HG03565 (cell line): Measurements from ENCODE around the gene S100A8.

ENCODE experiments used
- ATAC-seq: cut with Tn5 transposase; IDR thresholded peaks from one replicate; pipeline ENCODE4 v1.9.1; 2021; ENCODE audit warnings: mild to moderate bottlenecking, moderate library complexity; ENCODE audit not compliant: unreplicated experiment

S100A8 gene

DNA sequence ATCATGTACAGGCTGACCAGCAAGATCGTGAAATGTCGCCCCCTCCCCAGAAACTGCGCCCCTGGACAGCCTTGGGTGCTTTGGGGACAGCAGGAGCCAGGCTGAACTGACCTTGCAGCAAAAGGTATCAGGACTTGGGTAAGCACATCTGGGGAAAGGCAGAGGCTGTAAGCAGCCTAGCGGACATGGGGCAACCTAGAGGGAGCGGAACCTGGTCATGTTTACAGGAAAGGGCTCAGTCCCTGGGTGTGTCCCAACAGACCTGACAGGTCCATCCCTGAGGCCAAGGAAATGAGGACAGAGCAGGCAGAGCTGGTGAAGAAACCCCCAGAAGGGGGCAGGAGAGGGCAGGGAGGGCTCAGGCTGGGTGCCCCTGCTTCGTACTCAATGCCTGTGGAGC is 3.1 kb upstream of the S100A8 start:
- ATAC-seq: no peak

GRCh38 chr1:153392822-153393221 is 1.9 kb upstream of the S100A8 start:
- no peak for ATAC-seq

DNA sequence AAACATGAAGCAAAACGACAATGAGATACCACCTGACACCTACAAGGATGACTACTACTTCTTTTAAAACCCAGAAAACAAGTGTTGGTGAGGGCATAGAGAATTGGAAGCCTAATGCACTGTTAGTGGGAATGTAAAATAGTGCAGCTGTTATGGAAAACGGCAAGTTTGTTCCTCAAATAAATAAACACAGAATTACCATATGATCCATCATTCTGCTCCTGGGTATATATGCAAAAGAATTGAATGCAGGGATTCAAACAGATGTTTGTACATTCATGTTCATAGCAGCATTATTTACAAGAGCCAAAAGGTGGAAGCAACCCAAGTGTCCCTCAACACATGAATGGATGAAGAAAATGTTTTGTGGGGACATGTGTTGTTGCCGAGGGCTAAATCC is 1.4 kb upstream of the S100A8 start:
- ATAC-seq: no peak

DNA sequence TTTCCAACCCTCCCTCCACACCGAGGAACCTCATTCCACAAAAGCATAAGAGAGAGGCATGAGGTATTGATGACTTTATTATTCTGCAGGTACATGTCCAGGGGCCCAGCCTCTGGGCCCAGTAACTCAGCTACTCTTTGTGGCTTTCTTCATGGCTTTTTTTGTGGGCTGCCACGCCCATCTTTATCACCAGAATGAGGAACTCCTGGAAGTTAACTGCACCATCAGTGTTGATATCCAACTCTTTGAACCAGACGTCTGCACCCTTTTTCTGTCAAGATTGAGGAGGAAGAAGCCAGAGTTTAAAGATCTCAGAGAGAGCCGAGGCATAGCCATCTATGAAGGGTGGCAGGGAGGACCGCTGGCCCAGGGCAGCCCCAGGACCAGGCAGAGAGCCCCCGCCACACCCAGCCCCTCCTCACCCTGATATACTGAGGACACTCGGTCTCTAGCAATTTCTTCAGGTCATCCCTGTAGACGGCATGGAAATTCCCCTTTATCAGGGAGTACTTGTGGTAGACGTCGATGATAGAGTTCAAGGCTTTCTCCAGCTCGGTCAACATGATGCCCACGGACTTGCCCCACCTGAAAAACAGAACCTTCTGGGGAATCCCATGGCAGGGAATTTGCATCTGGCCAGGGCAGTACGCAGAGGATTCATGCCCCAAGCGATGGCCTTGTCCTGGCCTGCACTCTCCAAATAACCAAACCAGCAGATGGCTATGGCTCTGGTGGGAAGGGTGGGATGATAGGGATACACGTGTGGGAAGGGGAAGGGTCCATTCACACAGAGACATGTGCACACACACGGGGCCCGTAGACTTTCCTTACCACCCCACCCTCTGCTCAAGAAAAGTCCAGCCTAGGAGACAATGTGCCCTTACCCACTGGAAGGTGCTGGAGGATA is 647 bp downstream of the S100A8 start:
- no peak for ATAC-seq

GRCh38 chr1:153389401-153389800 is 1.5 kb downstream of the S100A8 start:
- ATAC-seq: no peak

DNA sequence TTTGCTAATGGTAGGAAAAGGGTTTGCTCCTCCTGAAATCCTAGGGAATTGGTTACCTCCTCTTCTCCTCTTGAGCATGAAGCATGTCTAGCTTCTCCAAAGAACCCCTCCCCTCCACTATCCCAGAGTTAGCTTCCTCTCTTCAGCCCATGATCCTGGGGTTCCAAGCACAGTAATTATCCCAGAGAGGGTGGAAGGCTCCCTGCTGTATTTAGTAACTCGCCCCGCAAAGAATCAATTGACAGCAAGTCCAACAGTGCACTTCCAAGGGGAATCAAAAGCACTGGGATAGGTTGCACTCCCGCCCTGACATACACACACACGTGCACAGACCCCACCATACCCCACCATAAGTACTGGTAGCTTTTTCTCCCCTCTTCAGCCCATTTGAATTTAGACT is 3.1 kb downstream of the S100A8 start:
- ATAC-seq: no peak

DNA sequence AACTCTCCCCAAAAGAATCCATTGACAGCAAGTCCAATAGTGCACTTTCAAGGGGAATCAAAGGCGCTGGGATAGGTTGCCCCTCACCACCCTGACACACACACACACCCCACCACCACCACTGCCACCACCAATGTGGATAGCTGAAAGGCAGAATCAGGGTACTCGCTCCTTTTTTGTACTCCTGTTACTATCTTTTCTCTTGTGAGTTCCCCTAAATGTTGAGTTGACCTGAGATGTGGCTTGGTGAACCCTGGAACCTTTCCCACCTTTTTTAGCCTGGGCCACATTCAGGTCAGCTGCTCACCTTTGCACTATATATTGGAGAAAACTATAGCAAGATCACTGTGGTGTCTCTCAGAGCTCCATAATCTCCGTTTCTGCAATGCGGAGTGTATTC is 3.9 kb downstream of the S100A8 start:
- no peak for ATAC-seq

DNA sequence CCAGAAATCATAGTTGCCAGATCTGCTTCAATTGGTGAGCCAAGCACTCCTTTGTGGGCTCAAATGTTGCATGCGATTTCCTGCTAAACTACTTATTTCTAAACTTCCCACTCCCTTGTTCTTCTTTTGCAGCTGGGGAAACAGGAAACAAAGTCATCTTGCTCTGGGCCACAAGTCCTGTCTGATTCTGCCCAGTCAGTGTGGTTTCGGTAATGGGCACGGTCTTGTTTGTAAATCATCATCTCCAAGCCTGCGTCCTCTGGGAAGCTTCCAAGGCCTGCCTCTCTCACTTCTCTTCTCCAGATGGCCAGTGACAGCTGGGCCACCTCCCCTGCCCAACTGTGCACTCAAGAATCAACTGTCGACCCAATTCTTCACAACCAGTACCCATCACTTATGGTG is 4.4 kb downstream of the S100A8 start:
- ATAC-seq: no peak

DNA sequence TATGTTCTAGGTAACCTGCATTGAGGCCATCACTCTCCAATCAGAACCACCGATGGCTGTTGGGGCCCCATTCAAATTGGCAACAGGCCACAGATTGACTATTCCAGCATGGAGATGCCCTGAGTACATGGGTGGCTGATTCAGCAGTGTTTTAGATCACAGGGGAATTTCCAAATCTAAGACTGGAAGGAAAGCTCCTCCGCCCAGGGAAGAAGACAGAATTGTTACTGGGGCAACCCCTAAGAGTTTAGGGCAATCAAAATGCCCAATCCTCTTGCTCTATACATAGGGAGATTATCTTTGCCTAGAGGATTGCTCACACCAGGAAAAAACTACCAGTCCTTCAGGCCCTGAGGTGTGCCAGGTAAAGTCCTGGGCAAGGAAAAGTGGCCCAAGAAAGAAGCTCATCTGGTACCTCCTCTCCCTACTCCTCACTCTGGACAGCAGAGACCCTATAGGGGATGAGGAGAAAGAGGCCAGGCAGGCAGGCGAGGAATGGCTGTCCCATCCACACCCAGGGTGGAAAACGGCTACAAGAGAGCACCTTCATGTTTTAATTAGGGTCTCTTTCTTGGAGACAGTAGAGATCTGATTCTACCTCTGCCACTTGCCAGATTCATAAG is 5.8 kb downstream of the S100A8 start:
- ATAC-seq: no peak

GRCh38 chr1:153380711-153381110 is 10.2 kb downstream of the S100A8 start:
- no peak for ATAC-seq

DNA sequence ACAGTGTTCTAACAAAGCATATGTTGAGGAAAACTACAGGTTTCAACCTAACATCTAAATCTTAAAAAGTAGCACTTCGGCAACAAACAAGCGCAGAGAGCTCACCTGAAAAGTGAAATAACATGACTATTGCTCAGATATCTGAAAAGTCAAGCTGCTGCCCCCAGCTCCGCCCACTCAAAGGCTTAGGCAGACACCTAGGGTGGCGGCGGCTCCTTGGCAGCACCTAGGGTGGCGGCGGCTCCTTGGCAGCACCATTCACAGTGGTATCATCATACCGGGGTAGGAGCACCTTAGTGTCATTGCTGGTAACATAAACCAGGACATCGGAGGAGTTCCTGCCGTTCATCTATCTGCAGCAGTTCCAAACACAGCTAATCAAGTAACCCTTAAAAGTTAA is 11.3 kb downstream of the S100A8 start:
- ATAC-seq: no peak

DNA sequence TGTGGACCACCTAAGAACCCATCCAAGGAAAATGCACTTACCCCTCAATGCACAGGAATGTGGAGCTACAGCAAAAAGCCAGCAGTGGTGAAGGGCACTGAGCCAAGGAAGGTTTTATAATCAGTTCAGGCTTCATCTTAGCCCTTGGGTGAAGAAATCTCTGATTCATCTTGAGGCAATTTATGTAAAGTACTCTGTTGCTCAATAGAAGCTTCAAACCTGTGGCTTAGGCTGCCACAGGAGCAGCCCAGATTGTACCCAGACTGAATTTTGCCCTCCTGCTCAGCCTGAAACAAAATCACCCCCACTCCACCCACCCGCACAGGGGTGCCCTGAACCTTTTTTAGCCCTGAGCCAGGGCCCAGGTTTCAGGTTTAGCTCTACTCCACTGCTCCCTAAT is 15.4 kb downstream of the S100A8 start, which contains the start of gene S100A12:
Gene S100A12, minus strand, starts transcription at position 111 of the 400 bp plus-strand sequence. CDS start 1,029 bp downstream, outside the sequence.
- ATAC-seq: no peak

DNA sequence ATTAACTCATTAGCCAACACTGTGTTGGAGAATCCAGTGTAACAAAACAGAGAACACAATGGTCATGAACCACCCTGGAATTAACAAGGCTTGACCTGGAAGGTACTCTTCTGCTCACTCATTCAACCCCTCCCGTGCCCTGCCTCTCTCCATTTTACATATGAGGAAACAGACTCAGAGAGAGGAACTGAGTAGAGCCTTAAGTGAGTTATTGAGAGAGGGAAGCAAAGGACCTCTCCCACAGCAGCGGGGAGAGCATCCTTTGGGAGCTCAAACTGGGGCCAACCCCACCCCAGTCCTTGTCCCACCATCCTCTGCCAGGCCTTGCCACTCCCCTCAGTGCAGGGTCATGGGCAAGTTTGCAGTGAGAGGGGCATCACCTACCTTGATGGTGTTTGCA is 16.8 kb downstream of the S100A8 start:
- no peak for ATAC-seq

DNA sequence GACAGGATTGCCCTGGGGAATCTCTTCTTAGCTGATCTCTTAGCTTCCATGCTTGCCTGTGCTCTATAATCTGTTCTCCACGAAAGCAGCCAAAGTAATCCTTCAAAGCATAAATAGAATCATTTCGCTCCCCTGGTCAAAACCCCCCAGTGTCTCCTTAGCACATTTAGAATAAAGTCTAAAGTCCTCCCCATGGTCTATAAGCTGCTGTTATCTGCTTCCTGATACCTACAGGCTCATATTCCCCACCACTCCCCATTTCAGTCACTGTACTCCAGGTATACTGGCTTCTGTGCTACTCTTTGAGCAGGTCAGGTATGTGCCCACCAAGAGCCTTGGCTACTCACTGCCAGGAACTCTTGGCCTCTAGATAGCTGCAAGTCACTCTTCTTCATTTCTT is 18.3 kb downstream of the S100A8 start:
- ATAC-seq: no peak

DNA sequence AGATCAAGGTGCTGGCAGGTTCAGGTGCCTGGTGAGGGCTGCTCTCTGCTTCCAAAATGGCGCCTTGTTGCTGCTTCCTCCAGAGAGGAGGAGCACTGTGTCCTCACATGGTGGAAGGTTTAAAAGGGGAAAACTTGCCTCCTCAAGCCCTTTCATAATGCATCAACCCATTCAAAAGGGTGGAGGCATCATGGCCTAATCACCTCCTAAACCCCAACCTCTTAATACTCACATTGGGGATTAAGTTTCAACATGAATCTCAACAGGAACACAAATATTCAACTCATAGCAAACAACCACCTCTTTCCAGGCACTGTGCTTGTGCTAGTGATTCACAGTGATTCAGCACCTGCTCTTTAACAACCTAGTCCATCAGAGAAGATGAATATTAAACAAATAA is 19.6 kb downstream of the S100A8 start:
- no peak for ATAC-seq

GRCh38 chr1:153370146-153370545 is 20.7 kb downstream of the S100A8 start:
- no peak for ATAC-seq

DNA sequence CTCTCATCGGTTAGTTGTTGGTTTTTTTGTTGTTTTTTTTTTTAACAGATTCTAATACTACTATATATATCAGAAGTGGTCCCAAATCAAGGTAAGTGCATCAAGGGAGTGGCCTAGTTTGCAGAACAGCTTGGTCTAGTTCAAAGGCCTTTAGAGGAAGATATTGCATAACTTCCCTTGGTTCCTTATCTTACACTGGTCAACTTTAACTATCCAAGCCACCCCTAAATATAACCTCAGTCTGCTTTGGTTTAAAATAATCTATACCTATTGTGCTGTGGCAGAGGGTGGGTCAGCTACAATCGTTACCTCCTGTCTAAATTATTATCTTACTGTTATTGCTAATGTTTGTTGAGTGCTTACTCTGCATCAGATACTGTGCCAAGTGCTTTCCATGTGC is 22.4 kb downstream of the S100A8 start:
- ATAC-seq: no peak

GRCh38 chr1:153367090-153367489 is 23.8 kb downstream of the S100A8 start:
- no peak for ATAC-seq

GRCh38 chr1:153366261-153366660 is 24.6 kb downstream of the S100A8 start:
- no peak for ATAC-seq

DNA sequence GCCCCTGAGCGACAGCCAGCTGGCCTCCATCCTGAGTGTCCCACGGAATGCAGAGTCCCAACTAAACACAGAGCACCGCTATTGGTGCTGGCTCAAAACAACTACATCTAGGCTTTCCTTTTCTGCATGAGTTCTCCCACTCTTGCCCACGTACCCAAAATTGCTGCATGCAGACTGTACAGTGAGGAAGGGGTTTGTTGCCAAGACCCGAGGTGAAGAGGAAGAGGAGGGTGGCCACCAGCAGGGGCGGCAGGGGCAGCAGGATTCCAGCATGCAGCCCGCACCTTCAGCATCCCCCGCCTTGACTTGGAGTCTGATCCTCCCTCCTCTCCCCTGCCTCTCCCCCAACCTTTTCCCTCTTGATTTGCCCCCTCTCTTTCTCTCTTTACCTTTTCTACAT is 25.2 kb downstream of the S100A8 start:
- no peak for ATAC-seq

- ATAC-seq: no peak
These were observed 25.9 kb downstream of the S100A8 start for GRCh38 chr1:153364766-153365666.
